Neural progenitor cell (in vitro differentiated cells): ENCODE measurements around the gene MTMR12. TPM values are rescaled to one million over a fixed set of nuclear protein-coding genes. Genes with fewer than 3 reads are reported as not detected.

ENCODE experiments used
- DNase-seq: peaks from one replicate; pipeline ENCODE4 v3.0.0-alpha.2; 2016; ENCODE audit warnings: low spot score
- H2AFZ ChIP-seq: fragments of 200-600 bp; sonication (generic); replicated peaks from 2 replicates; pipeline ENCODE4 v1.6.1; 2016; ENCODE audit warnings: antibody characterized with exemption
- H3F3A ChIP-seq: fragments of 200-600 bp; sonication (generic); 2 replicates; pipeline ENCODE4 v1.6.1; 2016; ENCODE audit warnings: antibody characterized with exemption, low read depth
- H3K27ac ChIP-seq: fragments of 200-600 bp; sonication (generic); 2 replicates; pipeline ENCODE4 v1.5.1; 2016; ENCODE audit warnings: mild to moderate bottlenecking
- H3K27me3 ChIP-seq: fragments of 200-600 bp; sonication (generic); 2 replicates; pipeline ENCODE4 v1.6.1; 2016; ENCODE audit warnings: mild to moderate bottlenecking, moderate library complexity
- H3K36me3 ChIP-seq: fragments of 200-600 bp; sonication (generic); 2 replicates; pipeline ENCODE4 v1.5.1; 2016
- H3K4me1 ChIP-seq: fragments of 200-600 bp; sonication (generic); 2 replicates; pipeline ENCODE4 v1.6.1; 2016; ENCODE audit warnings: mixed run types
- H3K4me2 ChIP-seq: fragments of 200-600 bp; sonication (generic); 2 replicates; pipeline ENCODE4 v1.6.1; 2016
- H3K4me3 ChIP-seq: fragments of 200-600 bp; sonication (generic); 2 replicates; pipeline ENCODE4 v1.5.1; 2016
- H3K79me2 ChIP-seq: fragments of 200-600 bp; sonication (generic); 2 replicates; pipeline ENCODE4 v1.6.1; 2016; ENCODE audit warnings: low read depth
- H3K9ac ChIP-seq: fragments of 200-600 bp; sonication (generic); 2 replicates; pipeline ENCODE4 v1.6.1; 2016
- H3K9me3 ChIP-seq: fragments of 200-600 bp; sonication (generic); 2 replicates; pipeline ENCODE4 v1.5.1; 2016; ENCODE audit warnings: low read depth
- H4K20me1 ChIP-seq: fragments of 200-600 bp; sonication (generic); 2 replicates; pipeline ENCODE4 v1.6.1; 2016; ENCODE audit warnings: low read depth
- H3K27ac Mint-ChIP-seq: 3 replicates; pipeline ENCODE4 v1.8.0; 2021; ENCODE audit warnings: mixed read lengths
- H3K27me3 Mint-ChIP-seq: 2 replicates; pipeline ENCODE4 v1.8.0; 2022; ENCODE audit warnings: low read depth, mild to moderate bottlenecking, inconsistent platforms, moderate library complexity, mixed read lengths; ENCODE audit not compliant: insufficient read depth
- H3K36me3 Mint-ChIP-seq: 3 replicates; pipeline ENCODE4 v1.8.0; 2021; ENCODE audit warnings: mixed read lengths
- H3K4me1 Mint-ChIP-seq: 3 replicates; pipeline ENCODE4 v1.8.0; 2021; ENCODE audit warnings: mixed read lengths
- H3K4me3 Mint-ChIP-seq: 3 replicates; pipeline ENCODE4 v1.8.0; 2021; ENCODE audit warnings: mild to moderate bottlenecking, moderate library complexity, mixed read lengths
- H3K9me3 Mint-ChIP-seq: 3 replicates; pipeline ENCODE4 v1.8.0; 2020; ENCODE audit warnings: mixed read lengths
- CTCF ChIP-seq: fragments of 200-600 bp; sonication (generic); IDR thresholded peaks from 2 replicates; pipeline ENCODE4 v1.5.1; 2017; ENCODE audit warnings: antibody characterized with exemption, mild to moderate bottlenecking
- EZH2 ChIP-seq: fragments of 200-600 bp; sonication (generic); IDR thresholded peaks from 2 replicates; pipeline ENCODE4 v1.6.1; 2017; ENCODE audit warnings: antibody characterized with exemption, mild to moderate bottlenecking, moderate library complexity
- EZH2phosphoT487 ChIP-seq: fragments of 200-600 bp; sonication (generic); IDR thresholded peaks from 2 replicates; pipeline ENCODE4 v1.6.1; 2017; ENCODE audit warnings: antibody characterized with exemption
- total RNA-seq: library from RNA; depleted of rRNA; stranded (reverse); fragments of >200 nt; gene quantifications from 2 replicates; pipeline ENCODE4 v1.2.3, GENCODE V29; 2015; ENCODE audit warnings: low replicate concordance

MTMR12 gene
- total RNA-seq, 1 donor from 2014 or later: 22.0 TPM

GRCh38 chr5:32285510-32286138 lies 27.1 kb downstream of the MTMR12 start:
- Histone ChIP-seq H3K27ac (no peak overlapping the region), H3K9me3 (no peaks in the 10 kb centered on the region), H3K27me3 (no peaks in the 10 kb centered on the region), H3K9ac (no peak overlapping the region), H3F3A (peaks cover 26% of the 10 kb centered on the region), H3K79me2 (peaks cover 68% of the 10 kb centered on the region), H3K36me3 (no peaks in the 10 kb centered on the region), H3K4me2 (no peak overlapping the region), H4K20me1 (no peaks in the 10 kb centered on the region), H2AFZ (no peak overlapping the region), H3K4me1 (peaks cover 26% of the 10 kb centered on the region), H3K4me3 (no peak overlapping the region)
- peaks cover 4% of the 10 kb centered on the region for H3K27me3 Mint-ChIP-seq
- no peak for DNase-seq
- H3K36me3 Mint-ChIP-seq: peaks cover 30% of the 10 kb centered on the region
- H3K9me3 Mint-ChIP-seq: peaks cover 20% of the 10 kb centered on the region
- no peak overlapping the region for H3K27ac Mint-ChIP-seq
- TF ChIP-seq EZH2 (no peak), CTCF (no peak), EZH2phosphoT487 (no peak)
- peaks cover 8% of the 10 kb centered on the region for H3K4me1 Mint-ChIP-seq
- no peak overlapping the region for H3K4me3 Mint-ChIP-seq

- peaks cover 25% of the 10 kb centered on the region for H3K4me1 ChIP-seq
- TF ChIP-seq EZH2 (no peak), CTCF (no peak), EZH2phosphoT487 (no peak)
- peaks cover 26% of the 10 kb centered on the region for H3F3A ChIP-seq
- H2AFZ ChIP-seq: no peak overlapping the region
- no peaks in the 10 kb centered on the region for H3K36me3 ChIP-seq
- no peak overlapping the region for H3K4me3 Mint-ChIP-seq
- no peak overlapping the region for H3K27ac ChIP-seq
- peaks cover 62% of the 10 kb centered on the region for H3K79me2 ChIP-seq
- peaks cover 10% of the 10 kb centered on the region for H3K9me3 Mint-ChIP-seq
- no peak overlapping the region for H3K4me3 ChIP-seq
- no peak overlapping the region for H3K27ac Mint-ChIP-seq
- H3K4me2 ChIP-seq: no peak overlapping the region
- H4K20me1 ChIP-seq: no peaks in the 10 kb centered on the region
- no peak overlapping the region for H3K9ac ChIP-seq
- peaks cover 8% of the 10 kb centered on the region for H3K4me1 Mint-ChIP-seq
- H3K9me3 ChIP-seq: no peaks in the 10 kb centered on the region
- no peak for DNase-seq
- peaks cover 4% of the 10 kb centered on the region for H3K27me3 Mint-ChIP-seq
- peaks cover 29% of the 10 kb centered on the region for H3K36me3 Mint-ChIP-seq
- no peaks in the 10 kb centered on the region for H3K27me3 ChIP-seq
Observed at GRCh38 chr5:32283539-32284377, 29.0 kb downstream of the MTMR12 start.

- no peaks in the 10 kb centered on the region for H3K36me3 ChIP-seq
- Mint-ChIP-seq H3K4me3 (no peak overlapping the region), H3K27ac (no peak overlapping the region), H3K9me3 (peaks cover 5% of the 10 kb centered on the region), H3K4me1 (peaks cover 12% of the 10 kb centered on the region), H3K27me3 (peaks cover 4% of the 10 kb centered on the region), H3K36me3 (peaks cover 23% of the 10 kb centered on the region)
- peaks cover 19% of the 10 kb centered on the region for H3F3A ChIP-seq
- H3K4me3 ChIP-seq: no peak overlapping the region
- no peaks in the 10 kb centered on the region for H3K27me3 ChIP-seq
- H3K27ac ChIP-seq: no peak overlapping the region
- no peak overlapping the region for H3K9ac ChIP-seq
- H3K4me1 ChIP-seq: peaks cover 18% of the 10 kb centered on the region
- no peaks in the 10 kb centered on the region for H3K9me3 ChIP-seq
- H2AFZ ChIP-seq: no peak overlapping the region
- H3K4me2 ChIP-seq: no peak overlapping the region
- H3K79me2 ChIP-seq: peaks cover 58% of the 10 kb centered on the region
- DNase-seq: no peak
- TF ChIP-seq EZH2: no peak
- TF ChIP-seq EZH2phosphoT487: no peak
- TF ChIP-seq CTCF: no peak
- H4K20me1 ChIP-seq: no peaks in the 10 kb centered on the region
Observed at GRCh38 chr5:32283061-32283460, 29.7 kb downstream of the MTMR12 start.
